ENCODE results near the gene SNTG2. TPM values are rescaled to one million over a fixed set of nuclear protein-coding genes. Genes with fewer than 3 reads are reported as not detected.

SNTG2 gene
- polyA plus RNA-seq, 1 experiment = 0.31 TPM

- H3K36me3 ChIP-seq (ENCODE audit: control insufficient read depth, insufficient read depth, low read length) = no peaks in the 10 kb centered on the region
- H3K4me3 ChIP-seq (ENCODE audit: low read depth, low read length) = no peak overlapping the region
- no peak for TF ChIP-seq CTCF (IDR thresholded peaks at IDR 0.05; ENCODE audit: insufficient read depth, low read depth, low read length)
- ChIA-PET POLR2A (no interaction called here), CTCF (no interaction called here)
- no peaks in the 10 kb centered on the region for H3K27me3 ChIP-seq (ENCODE audit: control insufficient read depth, insufficient read depth, low read length)
- no peak for DNase-seq (ENCODE audit: low read depth)
These were observed 257.4 kb downstream of the SNTG2 start for GRCh38 chr2:1207962-1208510.

- ChIA-PET POLR2A (no interaction called here), CTCF (no interaction called here)
- no peak for DNase-seq (ENCODE audit: low read depth)
- Histone ChIP-seq H3K36me3 (ENCODE audit: control insufficient read depth, insufficient read depth, low read length) (no peaks in the 10 kb centered on the region), H3K4me3 (ENCODE audit: low read depth, low read length) (no peak overlapping the region), H3K27me3 (ENCODE audit: control insufficient read depth, insufficient read depth, low read length) (no peaks in the 10 kb centered on the region)
- no peak for TF ChIP-seq CTCF (IDR thresholded peaks at IDR 0.05; ENCODE audit: insufficient read depth, low read depth, low read length)
These were observed 257.9 kb downstream of the SNTG2 start for GRCh38 chr2:1208522-1208921.

- TF ChIP-seq CTCF (IDR thresholded peaks at IDR 0.05; ENCODE audit: insufficient read depth, low read depth, low read length) = no peak
- DNase-seq (ENCODE audit: low read depth) = no peak
- no peaks in the 10 kb centered on the region for H3K36me3 ChIP-seq (ENCODE audit: control insufficient read depth, insufficient read depth, low read length)
- ChIA-PET CTCF (no interaction called here), POLR2A (no interaction called here)
- no peak overlapping the region for H3K4me3 ChIP-seq (ENCODE audit: low read depth, low read length)
- H3K27me3 ChIP-seq (ENCODE audit: control insufficient read depth, insufficient read depth, low read length) = no peaks in the 10 kb centered on the region
These were observed 258.6 kb downstream of the SNTG2 start for GRCh38 chr2:1209246-1209645.

GRCh38 chr2:1209761-1210160 is 259.1 kb downstream of the SNTG2 start:
- no peak for DNase-seq (ENCODE audit: low read depth)
- TF ChIP-seq CTCF (IDR thresholded peaks at IDR 0.05; ENCODE audit: insufficient read depth, low read depth, low read length) = no peak
- Histone ChIP-seq H3K27me3 (ENCODE audit: control insufficient read depth, insufficient read depth, low read length) (no peaks in the 10 kb centered on the region), H3K4me3 (ENCODE audit: low read depth, low read length) (no peak overlapping the region), H3K36me3 (ENCODE audit: control insufficient read depth, insufficient read depth, low read length) (no peaks in the 10 kb centered on the region)
- ChIA-PET POLR2A (no interaction called here), CTCF (no interaction called here)

GRCh38 chr2:1210352-1210751 is 259.7 kb downstream of the SNTG2 start:
- CTCF ChIA-PET = no interaction called here

More at GRCh38 chr2:1210352-1210751, 259.7 kb downstream of the SNTG2 start:
- Histone ChIP-seq H3K4me3 (ENCODE audit: low read depth, low read length) (no peak overlapping the region), H3K27me3 (ENCODE audit: control insufficient read depth, insufficient read depth, low read length) (no peaks in the 10 kb centered on the region), H3K36me3 (ENCODE audit: control insufficient read depth, insufficient read depth, low read length) (no peaks in the 10 kb centered on the region)
- no peak for DNase-seq (ENCODE audit: low read depth)
- no peak for TF ChIP-seq CTCF (IDR thresholded peaks at IDR 0.05; ENCODE audit: insufficient read depth, low read depth, low read length)
- POLR2A ChIA-PET = no interaction called here

All from BJ (cell line).